ENCODE results near the gene KIF26B. TPM values are rescaled to one million over a fixed set of nuclear protein-coding genes. Genes with fewer than 3 reads are reported as not detected.

The KIF26B gene
- total and polyA plus RNA-seq, 8 donors: 0.27 to 4.5 (median 0.63) TPM

DNA sequence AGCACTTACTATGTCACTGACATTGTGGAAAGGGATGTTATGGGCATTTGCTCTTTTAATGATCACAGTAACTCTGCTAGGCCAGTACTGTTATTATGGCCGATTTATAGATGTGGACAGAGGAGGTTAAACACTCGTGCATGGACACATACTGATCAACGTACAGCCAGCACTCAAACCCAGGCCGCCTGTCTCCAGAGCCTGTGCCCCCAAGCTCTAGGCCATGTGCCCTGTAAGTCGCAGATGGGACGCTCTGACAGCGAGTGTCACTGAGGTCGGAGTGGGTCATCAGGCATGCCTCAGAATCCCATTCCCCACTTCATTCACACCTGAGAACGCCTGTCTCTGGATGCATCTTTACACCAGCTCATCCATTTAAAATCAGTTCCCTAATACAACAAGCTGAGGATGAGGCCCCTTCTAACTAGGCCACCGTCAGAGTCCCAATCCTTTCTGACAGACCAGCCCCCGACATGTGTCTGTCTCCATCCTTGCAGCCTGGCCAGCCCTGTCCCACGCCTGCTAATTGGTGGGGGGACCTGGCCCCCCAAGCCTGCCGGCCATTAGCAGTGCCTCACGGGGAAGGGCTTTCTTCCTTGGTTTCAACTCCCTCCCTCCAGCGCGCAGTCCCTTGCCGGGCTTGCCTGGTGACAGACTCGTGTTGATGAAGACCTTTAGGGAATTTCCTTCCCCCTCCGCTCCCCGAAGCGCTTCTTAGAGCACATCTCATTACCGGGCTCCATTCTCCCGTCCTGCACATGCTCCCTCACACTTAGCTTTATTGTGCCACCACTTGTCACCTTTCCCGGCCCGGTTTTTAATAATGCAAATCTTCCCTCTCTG, 436.8 kb downstream of the KIF26B start:
- WGBS, 2 donors: 71 to 79% methylated on average over 25 of the region's 25 CpGs
- FAIRE-seq: no peak

DNA sequence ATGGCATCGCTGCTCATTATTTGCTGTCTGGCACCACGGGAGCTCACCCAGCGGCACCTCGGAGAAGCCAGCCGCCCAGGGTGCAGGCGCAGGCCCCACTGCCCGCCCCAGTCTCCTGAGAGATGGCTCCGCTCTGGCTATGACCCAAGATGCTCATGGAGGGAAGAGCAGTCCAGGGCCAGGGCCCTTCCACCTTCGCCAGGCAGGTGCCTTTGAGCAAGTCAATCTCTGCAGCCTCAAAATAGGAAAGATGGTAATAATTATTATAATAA, 437.3 kb downstream of the KIF26B start:
- Histone ChIP-seq H3K36me3 (no peaks in the 10 kb centered on the region), H3K27ac (no peak overlapping the region), H3K27me3 (no peaks in the 10 kb centered on the region), H3K4me3 (no peak overlapping the region), H3K4me1 (no peaks in the 10 kb centered on the region), H3K9me3 (no peaks in the 10 kb centered on the region)
- ATAC-seq (no peak), DNase-seq (no peak), FAIRE-seq (no peak)
- WGBS, 2 donors: 73 to 77% methylated on average over 9 of the region's 9 CpGs
- intact Hi-C loops (cut with DNase I): no loop called here
- TF ChIP-seq, protein P1, sequence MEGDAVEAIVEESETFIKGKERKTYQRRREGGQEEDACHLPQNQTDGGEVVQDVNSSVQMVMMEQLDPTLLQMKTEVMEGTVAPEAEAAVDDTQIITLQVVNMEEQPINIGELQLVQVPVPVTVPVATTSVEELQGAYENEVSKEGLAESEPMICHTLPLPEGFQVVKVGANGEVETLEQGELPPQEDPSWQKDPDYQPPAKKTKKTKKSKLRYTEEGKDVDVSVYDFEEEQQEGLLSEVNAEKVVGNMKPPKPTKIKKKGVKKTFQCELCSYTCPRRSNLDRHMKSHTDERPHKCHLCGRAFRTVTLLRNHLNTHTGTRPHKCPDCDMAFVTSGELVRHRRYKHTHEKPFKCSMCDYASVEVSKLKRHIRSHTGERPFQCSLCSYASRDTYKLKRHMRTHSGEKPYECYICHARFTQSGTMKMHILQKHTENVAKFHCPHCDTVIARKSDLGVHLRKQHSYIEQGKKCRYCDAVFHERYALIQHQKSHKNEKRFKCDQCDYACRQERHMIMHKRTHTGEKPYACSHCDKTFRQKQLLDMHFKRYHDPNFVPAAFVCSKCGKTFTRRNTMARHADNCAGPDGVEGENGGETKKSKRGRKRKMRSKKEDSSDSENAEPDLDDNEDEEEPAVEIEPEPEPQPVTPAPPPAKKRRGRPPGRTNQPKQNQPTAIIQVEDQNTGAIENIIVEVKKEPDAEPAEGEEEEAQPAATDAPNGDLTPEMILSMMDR (IDR thresholded peaks at IDR 0.05): no peak

More for the DNA sequence above, 436.8 kb downstream of the KIF26B start:
- H3K4me1 ChIP-seq: no peaks in the 10 kb centered on the region
- ATAC-seq: no peak
- no peak for DNase-seq
- H3K4me3 ChIP-seq: no peak overlapping the region
- no peaks in the 10 kb centered on the region for H3K27me3 ChIP-seq
- no peaks in the 10 kb centered on the region for H3K36me3 ChIP-seq
- intact Hi-C loops (cut with DNase I): no loop called here
- H3K27ac ChIP-seq: no peak overlapping the region
- TF ChIP-seq, protein P1 (IDR thresholded peaks at IDR 0.05): no peak
- H3K9me3 ChIP-seq: no peaks in the 10 kb centered on the region

DNA sequence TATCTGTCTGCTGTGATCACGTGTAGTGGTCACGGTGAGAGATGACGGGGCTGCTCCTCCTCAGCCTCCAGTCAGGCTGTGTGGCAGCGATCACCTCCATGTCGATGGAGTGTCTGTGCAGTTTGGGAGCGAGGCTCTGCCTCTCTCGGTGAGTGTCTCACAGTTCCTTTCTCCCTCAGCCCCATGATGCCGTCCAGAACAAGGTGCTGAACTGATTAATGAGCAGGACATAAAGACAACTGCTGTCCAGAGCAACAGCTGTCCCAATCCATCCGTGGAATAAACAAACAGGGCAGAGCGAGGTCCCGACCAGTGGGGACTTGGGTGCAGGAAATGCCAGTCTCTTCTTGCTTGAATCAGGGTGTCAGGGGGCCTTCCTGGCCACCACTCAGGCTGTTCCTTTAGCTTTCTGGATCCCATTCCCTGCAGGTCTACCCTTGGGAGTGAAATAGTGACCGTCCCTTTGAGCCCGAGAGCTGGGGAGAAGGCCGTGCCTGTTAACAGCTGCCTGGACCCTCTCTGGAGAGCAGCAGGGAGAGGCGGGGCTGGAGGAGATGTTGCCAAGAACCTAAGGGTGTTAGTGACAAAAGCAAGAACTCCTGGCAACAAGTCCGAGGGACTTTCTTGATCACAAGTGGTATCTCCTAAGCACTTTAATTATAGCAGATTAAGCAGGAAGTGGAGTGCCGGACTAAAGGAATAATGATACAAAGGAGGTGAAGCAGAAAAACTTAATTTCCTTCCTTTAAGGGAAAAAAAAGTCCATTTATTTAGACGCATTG, 443.9 kb downstream of the KIF26B start:
- DNase-seq: no peak
- no peak overlapping the region for H3K4me3 ChIP-seq
- H3K36me3 ChIP-seq: no peaks in the 10 kb centered on the region
- H3K27ac ChIP-seq: no peak overlapping the region
- WGBS, 2 donors: 62 to 71% methylated on average over 18 of the region's 18 CpGs
- ATAC-seq: no peak
- H3K4me1 ChIP-seq: no peaks in the 10 kb centered on the region
- no peaks in the 10 kb centered on the region for H3K9me3 ChIP-seq
- intact Hi-C loops (cut with DNase I): no loop called here
- no peak for FAIRE-seq
- no peaks in the 10 kb centered on the region for H3K27me3 ChIP-seq
- TF ChIP-seq, protein P1 (IDR thresholded peaks at IDR 0.05): no peak

DNA sequence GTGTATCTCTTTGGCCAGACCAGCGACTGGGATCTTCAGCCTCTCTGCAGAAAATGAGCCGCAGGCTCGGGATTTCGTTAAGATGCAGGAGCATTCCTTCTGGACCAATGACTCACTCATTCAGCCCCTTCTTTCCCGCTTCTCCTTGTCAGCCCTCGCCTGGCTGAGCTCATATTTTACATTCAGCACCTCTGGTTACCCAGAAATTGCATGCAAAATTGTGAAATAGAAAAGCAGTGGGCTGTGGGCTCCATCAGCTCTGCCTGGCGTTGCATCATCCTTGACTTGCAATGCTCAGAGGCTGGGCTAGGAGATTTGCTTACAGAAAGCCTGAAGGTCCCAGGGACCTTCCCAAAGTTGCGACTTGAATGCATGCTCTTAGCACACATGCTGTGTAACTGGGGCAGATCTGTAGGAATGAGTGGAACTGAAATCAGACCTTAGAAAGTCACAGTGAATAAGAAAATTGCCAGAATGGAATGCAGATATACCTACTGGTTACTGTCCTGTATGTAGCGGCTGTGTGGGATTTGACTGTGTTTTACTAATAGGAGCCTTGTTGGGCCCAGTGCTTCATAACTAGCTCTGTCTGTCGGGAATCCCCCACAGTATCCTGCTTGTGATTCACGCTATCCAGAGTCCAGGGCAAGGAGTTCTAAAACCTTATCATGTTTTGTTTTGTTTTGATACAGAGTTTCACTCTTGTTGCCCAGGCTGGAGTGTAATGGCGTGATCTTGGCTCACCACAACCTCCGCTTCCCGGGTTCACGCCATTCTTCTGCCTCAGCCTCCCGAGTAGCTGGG, 444.8 kb downstream of the KIF26B start:
- Histone ChIP-seq H3K27me3 (no peaks in the 10 kb centered on the region), H3K27ac (no peak overlapping the region), H3K4me3 (no peak overlapping the region), H3K4me1 (no peaks in the 10 kb centered on the region), H3K36me3 (no peaks in the 10 kb centered on the region), H3K9me3 (no peaks in the 10 kb centered on the region)
- DNase-seq (peak in 2 of 6 donors; percentile 14 to 22), FAIRE-seq (no peak), ATAC-seq (peak in 3 of 4 donors; percentile 45 to 76 (median 62))
- TF ChIP-seq, protein P1 (IDR thresholded peaks at IDR 0.05): no peak
- intact Hi-C loops (cut with DNase I): no loop called here
- WGBS, 2 donors: 69 to 77% methylated on average over 16 of the region's 16 CpGs

Data from pancreas (tissue), 10 donors.